GM21515 (cell line): ENCODE measurements around the gene DHRSX.
"Not testable (repeated sequence)": the region's sequence is repeated elsewhere in the genome, so short reads cannot be mapped to it uniquely, and the experiment has no call there.

Experiments
- ATAC-seq: cut with Tn5 transposase; IDR thresholded peaks from one replicate; pipeline ENCODE4 v1.9.1; 2021; ENCODE audit not compliant: unreplicated experiment

Gene DHRSX

GRCh38 chrX:2520539-2520938 lies 19.8 kb upstream of the DHRSX start:
- no peak for ATAC-seq

DNA sequence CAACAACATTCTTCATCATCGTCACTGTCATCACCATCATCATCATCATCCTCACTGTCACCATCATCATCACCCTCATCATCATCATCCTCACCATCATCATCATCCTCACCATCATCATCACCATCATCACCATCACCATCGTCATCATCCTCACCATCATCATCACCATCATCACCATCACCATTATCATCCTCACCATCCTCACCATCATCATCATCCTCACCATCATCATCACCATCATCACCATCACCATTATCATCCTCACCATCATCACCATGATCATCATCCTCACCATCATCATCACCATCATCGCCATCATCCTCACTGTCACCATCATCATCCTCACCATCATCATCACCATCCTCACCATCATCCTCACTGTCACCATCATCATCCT lies 18.9 kb upstream of the DHRSX start:
- ATAC-seq = not testable (repeated sequence)

GRCh38 chrX:2517055-2517454 lies 16.3 kb upstream of the DHRSX start:
- peak; percentile 3 for ATAC-seq

DNA sequence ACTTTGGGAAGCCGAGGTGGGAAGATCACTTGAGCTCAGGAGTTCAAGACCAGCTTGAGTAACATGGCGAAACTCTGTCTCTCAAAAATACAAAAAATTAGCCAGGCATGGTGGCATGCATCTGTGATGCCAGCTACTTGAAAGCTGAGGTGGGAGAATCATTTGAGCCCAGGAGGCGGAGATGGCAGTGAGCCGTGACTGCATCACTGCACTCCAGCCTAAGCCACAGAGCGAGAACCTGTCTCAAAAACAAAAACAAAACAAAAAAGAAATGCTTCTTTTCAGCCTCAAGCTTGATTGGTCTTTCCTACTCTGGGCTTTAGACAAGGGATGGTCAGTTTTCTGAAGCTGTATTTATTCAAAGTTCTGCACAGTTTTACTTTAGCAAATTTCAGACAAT lies 15.8 kb upstream of the DHRSX start:
- ATAC-seq = peak; percentile 42

DNA sequence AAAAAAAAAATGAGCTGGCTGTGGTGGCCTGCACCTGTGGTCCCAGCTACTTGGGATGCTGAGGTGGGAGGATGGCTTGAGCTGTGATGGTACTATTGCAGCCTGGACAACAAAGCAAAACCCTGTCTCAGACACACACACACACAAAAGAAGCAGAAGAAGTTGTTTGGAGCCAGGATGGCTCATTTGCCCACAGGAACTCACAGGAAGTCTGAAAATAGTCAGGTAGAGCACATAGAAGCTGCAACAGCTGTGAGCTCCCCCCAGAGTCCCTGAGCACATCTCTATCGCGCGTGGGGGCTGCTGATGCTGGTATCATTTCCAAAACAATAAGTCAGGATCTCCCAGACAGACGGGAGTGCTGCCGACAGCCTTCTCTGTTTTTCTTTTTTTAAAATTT lies 13.4 kb upstream of the DHRSX start:
- ATAC-seq = no peak

- ATAC-seq = no peak
Observed at GRCh38 chrX:2513121-2513664, 12.4 kb upstream of the DHRSX start.

GRCh38 chrX:2512501-2512900 lies 11.7 kb upstream of the DHRSX start:
- ATAC-seq = no peak

- ATAC-seq = no peak
Observed at GRCh38 chrX:2511326-2511725, 10.6 kb upstream of the DHRSX start.

- ATAC-seq = no peak
Observed at GRCh38 chrX:2508648-2509335, 8.0 kb upstream of the DHRSX start.

DNA sequence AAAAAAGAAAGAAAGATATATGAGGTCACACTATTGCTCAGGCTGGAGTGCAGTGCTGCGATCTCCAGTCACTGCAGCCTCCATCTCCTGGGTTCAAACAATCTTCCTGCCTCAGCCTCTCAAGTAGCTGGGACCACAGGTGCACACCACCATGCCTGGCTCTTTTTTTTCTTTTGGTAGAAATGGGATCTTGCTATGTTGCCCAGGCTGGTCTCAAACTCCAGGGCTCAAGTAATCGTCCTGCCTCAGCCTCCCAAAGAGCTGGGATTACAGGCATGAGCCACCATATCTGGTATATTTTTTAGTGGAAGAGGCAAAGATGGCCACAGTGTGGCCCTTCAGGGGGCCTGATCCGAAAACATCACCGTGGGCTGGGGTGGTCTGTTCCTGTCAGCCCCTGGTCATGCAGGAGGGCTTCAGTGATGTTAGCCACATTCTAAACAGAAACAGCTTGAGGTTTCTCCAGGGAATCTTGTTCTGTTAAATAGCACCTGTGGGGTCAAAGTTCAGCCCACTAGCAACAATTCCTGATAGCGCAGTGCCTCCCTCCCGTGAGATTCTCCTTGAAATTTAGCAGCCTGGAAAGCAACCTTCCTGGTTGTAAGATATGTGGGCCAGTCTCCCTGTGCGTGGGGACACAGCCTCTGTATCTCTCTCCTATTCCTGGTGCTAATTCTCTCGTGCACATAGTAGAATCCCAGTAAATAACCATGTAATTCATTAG lies 7.3 kb upstream of the DHRSX start:
- no peak for ATAC-seq

- no peak for ATAC-seq
Observed at GRCh38 chrX:2507196-2507595, 6.4 kb upstream of the DHRSX start.

- ATAC-seq = not testable (repeated sequence)
Observed at GRCh38 chrX:2505341-2505740, 4.6 kb upstream of the DHRSX start.

DNA sequence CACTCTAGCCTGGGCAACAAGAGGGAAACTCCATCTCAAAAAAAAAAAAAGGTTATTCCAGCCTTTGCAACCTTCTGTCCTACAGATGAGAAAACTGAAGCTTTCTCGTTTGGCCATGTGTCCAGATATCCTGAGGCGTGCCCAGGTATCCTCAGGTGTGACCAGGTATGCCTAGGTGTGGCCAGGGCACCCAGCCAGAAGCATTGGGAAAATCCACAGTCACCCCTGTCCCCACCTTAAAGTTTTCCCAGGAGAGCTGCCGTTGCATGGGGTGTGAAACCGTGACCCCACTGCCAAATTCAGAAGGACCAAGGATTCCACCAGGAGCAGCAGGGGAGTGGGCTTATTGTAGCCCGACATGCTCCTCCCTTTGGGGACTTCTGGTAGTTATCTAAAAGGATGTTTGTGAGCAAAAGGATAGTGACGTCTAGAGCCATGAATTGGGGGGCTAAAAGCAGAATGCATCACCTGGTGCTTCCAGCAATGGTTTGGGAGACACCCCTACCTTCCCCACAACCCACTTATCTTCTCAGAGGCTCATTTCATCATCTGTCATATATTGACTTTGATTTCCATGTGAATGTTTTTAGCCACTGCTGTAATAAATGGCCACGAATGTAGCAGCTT lies 4.0 kb upstream of the DHRSX start:
- no peak for ATAC-seq

DNA sequence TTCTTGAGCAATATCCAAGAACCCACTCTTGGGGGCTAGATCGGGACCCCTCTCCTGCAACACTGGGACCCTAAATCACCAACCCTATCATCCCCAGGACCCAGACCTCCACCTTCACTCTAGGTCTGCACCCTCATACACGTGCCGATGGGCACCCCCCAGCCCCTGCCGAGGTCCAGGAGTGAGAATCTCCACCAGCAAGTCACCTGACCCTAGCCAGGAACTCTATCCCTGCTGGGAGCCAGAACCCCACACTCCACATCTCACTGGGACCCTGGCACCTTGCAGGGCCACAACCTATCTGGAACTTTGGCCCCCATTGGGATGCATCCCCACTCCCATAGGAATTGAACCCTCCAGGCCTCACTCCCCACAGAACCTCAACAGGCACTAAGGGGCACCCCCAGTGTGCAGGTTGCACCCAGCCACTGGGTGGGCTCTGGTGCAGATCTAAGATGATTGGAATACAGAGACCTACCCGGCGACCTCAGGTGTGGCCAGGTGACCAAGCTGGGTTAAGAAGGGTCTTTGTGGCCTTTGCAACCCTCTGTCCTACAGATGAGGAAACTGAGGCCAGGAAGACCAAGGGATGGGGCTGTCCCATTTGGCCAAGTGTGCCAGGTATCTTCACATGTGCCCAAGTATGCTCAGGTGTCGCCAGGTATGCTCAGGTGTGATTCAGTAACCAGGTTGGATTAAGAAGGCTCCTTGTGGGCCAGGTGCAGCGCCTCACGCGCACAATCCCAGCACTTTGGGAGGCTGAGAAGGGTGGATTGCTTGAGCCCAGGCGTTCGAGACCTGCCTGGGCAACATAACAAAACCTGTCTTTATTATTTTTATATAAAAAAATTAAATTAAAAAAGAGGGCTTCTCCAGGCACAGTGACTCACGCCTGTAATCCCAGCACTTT lies 3.1 kb upstream of the DHRSX start:
- no peak for ATAC-seq

DNA sequence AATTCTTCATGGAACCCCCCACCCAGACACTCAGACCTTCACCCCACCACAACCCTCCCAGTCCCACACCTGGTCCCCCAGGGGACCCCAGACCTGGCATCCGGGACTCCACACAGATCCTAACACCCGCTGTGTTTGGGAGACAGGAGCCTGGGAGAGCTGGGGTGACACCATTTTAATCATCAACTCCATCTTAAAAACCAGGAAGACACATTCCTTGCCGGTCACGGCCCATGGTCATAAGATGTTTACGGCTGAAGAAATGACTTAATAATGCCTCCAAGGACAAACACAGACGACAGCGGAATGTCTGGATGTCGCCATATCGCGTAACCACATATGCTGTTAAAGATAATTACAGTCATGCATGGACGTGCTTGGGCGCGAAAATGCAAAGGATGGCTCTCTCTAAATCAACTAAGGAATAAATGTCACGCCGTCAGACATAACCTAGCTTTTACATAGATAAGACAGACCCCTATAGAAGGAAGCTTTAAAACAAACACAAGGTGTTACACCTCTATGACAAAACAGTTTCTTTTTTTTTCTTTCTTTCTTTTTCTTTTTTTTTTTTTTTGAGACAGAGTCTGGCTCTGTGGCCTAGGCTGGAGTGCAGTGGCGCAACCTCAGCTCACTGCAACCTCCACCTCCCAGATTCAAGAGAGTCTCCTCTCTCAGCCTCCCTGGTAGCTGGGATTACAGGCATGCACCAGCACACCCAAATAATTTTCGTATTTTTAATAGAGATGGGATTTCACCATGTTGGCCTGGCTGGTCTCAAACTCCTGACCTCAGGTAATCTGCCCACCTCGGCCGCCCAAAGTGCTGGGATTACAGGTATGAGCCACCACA lies 2.1 kb upstream of the DHRSX start:
- ATAC-seq = no peak

DNA sequence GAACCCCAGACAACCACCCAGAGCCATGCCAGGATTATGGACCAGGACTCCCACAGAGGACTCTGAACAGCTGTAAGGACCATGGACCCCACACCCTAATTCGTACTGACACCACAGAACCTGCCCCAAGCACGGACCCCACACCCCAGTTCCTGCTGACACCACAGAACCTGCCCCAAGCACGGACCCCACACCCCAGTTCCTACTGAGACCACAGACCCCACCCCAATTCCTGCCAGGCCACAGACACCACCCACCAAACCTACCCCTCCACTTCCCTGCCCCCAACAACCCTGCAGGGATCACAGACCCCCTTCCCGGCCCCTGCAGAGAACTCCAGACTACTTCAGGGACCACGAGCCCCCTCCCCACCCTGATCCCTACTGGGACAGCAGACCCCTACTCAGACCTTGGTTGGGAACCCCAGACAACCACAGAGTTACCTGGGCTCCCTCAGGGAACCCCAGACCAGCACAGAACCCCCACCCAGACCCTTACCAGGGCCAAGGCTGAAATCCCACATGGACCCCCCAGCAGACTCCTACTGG lies 1.4 kb upstream of the DHRSX start:
- no peak for ATAC-seq

DNA sequence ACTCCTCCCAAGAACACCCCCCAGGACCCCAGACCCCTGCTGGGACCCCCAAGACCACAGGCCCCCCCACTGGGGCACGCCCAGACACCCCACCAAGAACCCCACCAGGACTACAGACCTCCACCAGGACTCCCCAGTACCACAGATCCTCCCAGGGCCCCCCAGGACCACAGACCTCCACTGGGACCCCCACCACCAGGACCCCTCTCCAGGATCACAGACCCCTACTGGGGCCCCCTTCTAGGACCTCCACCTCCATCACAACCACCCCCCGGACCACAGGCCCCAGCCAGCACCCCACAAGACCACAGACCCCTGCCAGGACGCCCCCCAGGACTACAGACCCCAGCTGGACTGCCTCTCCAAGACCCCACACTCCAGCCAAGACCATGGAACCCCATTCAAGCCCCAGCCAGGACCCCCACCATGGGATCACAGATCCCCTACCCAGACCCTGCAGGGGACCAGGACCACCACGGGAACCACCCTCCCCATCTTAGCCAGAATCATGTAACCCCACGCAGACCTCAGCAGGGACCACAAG lies 855 bp upstream of the DHRSX start:
- ATAC-seq = no peak

DNA sequence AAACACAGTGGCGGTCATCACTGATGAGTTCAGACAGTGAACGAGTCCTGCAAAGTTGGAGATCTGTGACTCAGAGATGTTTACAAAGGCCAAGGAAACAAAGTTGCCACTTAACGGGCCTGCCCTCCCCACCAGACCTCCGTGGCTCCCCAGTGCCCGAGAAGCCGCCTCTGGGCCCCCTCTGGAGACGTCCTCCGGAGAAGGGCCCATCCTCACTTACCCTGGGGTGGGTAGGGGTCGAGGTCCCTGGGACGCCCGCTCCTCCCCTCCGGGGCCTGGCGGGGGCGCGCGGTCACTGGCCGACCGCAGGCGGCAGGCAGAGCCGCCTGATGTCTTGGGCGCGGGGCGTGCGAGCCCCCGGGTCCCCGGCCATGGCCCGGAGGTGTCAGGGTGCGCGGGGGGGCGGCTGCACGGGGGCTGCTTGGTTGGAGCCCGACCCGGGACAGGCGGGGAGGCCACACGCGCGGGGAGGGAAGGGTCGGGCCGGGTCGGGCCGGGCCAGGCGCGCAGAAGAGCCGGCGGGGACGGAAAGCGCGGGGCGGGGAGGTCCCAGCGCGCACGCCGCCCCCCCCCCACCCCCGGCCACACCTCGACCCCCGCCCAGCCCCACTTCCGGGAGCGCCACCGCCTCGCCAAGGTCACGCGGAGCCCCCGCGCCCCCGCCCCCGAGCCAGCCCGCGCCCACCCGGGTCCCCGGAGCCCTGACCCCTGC lies 529 bp downstream of the DHRSX start:
- peak; percentile 50 for ATAC-seq

- no peak for ATAC-seq
Observed at GRCh38 chrX:2499507-2499906, 1.3 kb downstream of the DHRSX start.
